Adrenal gland (tissue), 5 donors: ENCODE results near the gene NAPG.

Source experiments
- CTCF ChIP-seq, 6 experiments: fragments of 450-650 bp in 4 of 6; fragments of 200-600 bp in 2 of 6; sonication (generic) in 1 of 6; IDR thresholded peaks; 1 replicate in 5 of 6; 2 replicates in 1 of 6; pipeline versions ENCODE4 v1.5.1 to v1.8.0; 2016 to 2021; ENCODE audit warnings: antibody characterized with exemption in 6 of 6, mild to moderate bottlenecking in 2 of 6, moderate library complexity in 1 of 6
- POLR2A ChIP-seq, 2 donors: fragments of 450-650 bp; IDR thresholded peaks; one replicate each; pipeline ENCODE4 v1.6.1; 2017; ENCODE audit warnings: antibody characterized with exemption in 2 of 2, mild to moderate bottlenecking in 2 of 2, moderate library complexity in 1 of 2
- donor health status: DM: no; HTN: no; CAD: no.

- TF ChIP-seq CTCF (IDR thresholded peaks at IDR 0.05) (no peak), POLR2A (IDR thresholded peaks at IDR 0.05) (no peak)
Observed at GRCh38 chr18:10566390-10566789, 40.6 kb downstream of the NAPG start.
